Effector memory CD4-positive, alpha-beta T cell (primary cell): ENCODE data around the gene MBNL3.
"Not testable (repeated sequence)": the region's sequence is repeated elsewhere in the genome, so short reads cannot be mapped to it uniquely, and the experiment has no call there.

Experiments used
- DNase-seq, 3 donors: peaks; one replicate each; pipeline ENCODE4 v3.0.0-alpha.2; 2020
- H3K27ac ChIP-seq: 2 replicates; pipeline ENCODE4 v1.7.0; 2013; ENCODE audit warnings: mild to moderate bottlenecking, low read length, moderate library complexity; ENCODE audit not compliant: insufficient read depth, poor library complexity, severe bottlenecking
- H3K27me3 ChIP-seq: replicated peaks from 2 replicates; pipeline ENCODE4 v1.7.0; 2013; ENCODE audit warnings: mild to moderate bottlenecking, low read length; ENCODE audit not compliant: insufficient read depth, control insufficient read depth, poor library complexity, severe bottlenecking
- H3K36me3 ChIP-seq: 2 replicates; pipeline ENCODE4 v1.7.0; 2013; ENCODE audit warnings: mild to moderate bottlenecking, low read length, moderate library complexity; ENCODE audit not compliant: control insufficient read depth, insufficient read depth
- H3K4me1 ChIP-seq: 2 replicates; pipeline ENCODE4 v1.7.0; 2013; ENCODE audit warnings: low read length, mild to moderate bottlenecking; ENCODE audit not compliant: control insufficient read depth, insufficient read depth, poor library complexity, severe bottlenecking
- H3K4me3 ChIP-seq: 2 replicates; pipeline ENCODE4 v1.7.0; 2013; ENCODE audit warnings: low read length, low read depth, mild to moderate bottlenecking; ENCODE audit not compliant: insufficient read depth, poor library complexity, severe bottlenecking
- H3K9me3 ChIP-seq: 2 replicates; pipeline ENCODE4 v1.7.0; 2013; ENCODE audit warnings: mild to moderate bottlenecking, low read length, moderate library complexity; ENCODE audit not compliant: control insufficient read depth

MBNL3 gene

GRCh38 chrX:132365490-132365889, 123.3 kb downstream of the MBNL3 start:
- Histone ChIP-seq H3K27ac (no peak overlapping the region), H3K4me3 (no peak overlapping the region), H3K4me1 (no peaks in the 10 kb centered on the region), H3K36me3 (no peaks in the 10 kb centered on the region), H3K9me3 (no peaks in the 10 kb centered on the region), H3K27me3 (no peaks in the 10 kb centered on the region)
- DNase-seq = no peak

DNA sequence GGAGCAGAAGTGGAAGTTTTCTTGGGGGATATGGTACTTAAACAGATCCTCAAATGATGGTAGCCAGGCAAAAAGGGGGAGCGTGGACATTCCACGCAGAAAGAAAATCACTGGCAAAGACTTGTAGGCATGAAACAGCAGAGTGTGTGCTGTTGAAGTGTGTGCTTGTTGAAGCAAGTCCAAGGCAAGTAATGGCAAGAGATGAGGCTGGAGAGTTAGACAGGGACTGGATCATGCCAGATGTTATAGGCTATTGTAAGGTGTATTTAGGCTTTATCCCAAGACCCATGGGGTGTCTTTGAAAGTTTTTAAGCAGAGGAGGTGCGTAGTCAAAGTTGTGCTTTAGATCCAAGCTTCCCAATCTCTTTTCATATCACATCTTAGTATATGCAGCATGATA, 124.5 kb downstream of the MBNL3 start:
- H3K4me1 ChIP-seq = no peaks in the 10 kb centered on the region

GRCh38 chrX:132353430-132353829, 135.4 kb downstream of the MBNL3 start:
- H3K4me1 ChIP-seq = no peaks in the 10 kb centered on the region
- no peaks in the 10 kb centered on the region for H3K36me3 ChIP-seq
- no peaks in the 10 kb centered on the region for H3K27me3 ChIP-seq
- no peak for DNase-seq
- H3K9me3 ChIP-seq = no peaks in the 10 kb centered on the region
- no peak overlapping the region for H3K27ac ChIP-seq
- H3K4me3 ChIP-seq = no peak overlapping the region

More for the DNA sequence above, 124.5 kb downstream of the MBNL3 start:
- Histone ChIP-seq H3K36me3 (no peaks in the 10 kb centered on the region), H3K27me3 (no peaks in the 10 kb centered on the region), H3K27ac (no peak overlapping the region), H3K4me3 (no peak overlapping the region), H3K9me3 (no peaks in the 10 kb centered on the region)
- no peak for DNase-seq

- Histone ChIP-seq H3K9me3 (no peaks in the 10 kb centered on the region), H3K27me3 (no peaks in the 10 kb centered on the region), H3K4me1 (no peaks in the 10 kb centered on the region), H3K36me3 (no peaks in the 10 kb centered on the region), H3K27ac (no peak overlapping the region), H3K4me3 (no peak overlapping the region)
- DNase-seq = no peak
These were observed 152.7 kb downstream of the MBNL3 start for GRCh38 chrX:132336172-132336571.

DNA sequence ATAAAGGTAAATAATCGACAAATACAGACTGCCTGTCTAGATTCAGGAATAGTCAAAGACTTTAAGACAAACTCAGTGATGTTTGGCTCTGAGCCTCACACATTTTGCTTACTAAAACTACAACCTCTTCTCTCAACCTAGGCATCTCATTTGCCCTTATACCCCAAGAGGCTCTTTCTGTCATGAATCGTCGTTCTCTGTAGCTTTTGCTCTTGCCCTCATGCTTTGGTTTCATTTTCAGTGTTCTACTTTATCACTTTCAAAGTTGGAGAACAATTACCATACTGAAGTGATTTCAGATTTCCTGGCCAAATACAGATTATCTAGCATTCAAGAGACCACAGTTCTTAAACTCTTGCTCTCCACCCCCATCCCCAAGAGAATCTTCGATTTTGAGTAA, 155.5 kb downstream of the MBNL3 start:
- Histone ChIP-seq H3K36me3 (no peaks in the 10 kb centered on the region), H3K27ac (no peak overlapping the region), H3K4me1 (no peaks in the 10 kb centered on the region), H3K27me3 (no peaks in the 10 kb centered on the region), H3K4me3 (no peak overlapping the region), H3K9me3 (no peaks in the 10 kb centered on the region)
- no peak for DNase-seq

DNA sequence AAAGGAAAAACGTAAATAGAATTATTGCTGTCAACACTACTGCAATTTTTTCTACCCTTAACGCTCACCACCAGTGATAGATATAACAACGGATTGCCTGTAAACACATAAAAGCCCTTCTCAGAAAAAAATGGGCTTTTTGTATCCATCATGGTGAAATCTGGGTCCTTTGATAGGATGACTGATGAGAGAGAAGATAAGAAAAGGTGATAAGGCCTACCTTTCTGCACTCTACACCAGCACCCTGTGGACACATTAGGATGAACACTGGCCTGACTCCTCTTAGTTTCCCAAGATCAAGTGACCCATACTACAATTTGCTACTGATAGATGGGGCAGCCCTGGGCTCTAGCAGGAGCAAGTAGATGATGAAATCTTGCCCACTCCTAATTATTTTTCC, 157.3 kb downstream of the MBNL3 start:
- H3K9me3 ChIP-seq = no peaks in the 10 kb centered on the region

GRCh38 chrX:132331000-132331399, 157.8 kb downstream of the MBNL3 start:
- H3K36me3 ChIP-seq = no peaks in the 10 kb centered on the region
- H3K9me3 ChIP-seq = no peaks in the 10 kb centered on the region
- H3K4me1 ChIP-seq = no peaks in the 10 kb centered on the region
- no peak overlapping the region for H3K4me3 ChIP-seq
- no peaks in the 10 kb centered on the region for H3K27me3 ChIP-seq
- no peak for DNase-seq
- no peak overlapping the region for H3K27ac ChIP-seq

More for the DNA sequence above, 157.3 kb downstream of the MBNL3 start:
- no peak for DNase-seq
- Histone ChIP-seq H3K27me3 (no peaks in the 10 kb centered on the region), H3K4me3 (no peak overlapping the region), H3K36me3 (no peaks in the 10 kb centered on the region), H3K27ac (no peak overlapping the region), H3K4me1 (no peaks in the 10 kb centered on the region)

DNA sequence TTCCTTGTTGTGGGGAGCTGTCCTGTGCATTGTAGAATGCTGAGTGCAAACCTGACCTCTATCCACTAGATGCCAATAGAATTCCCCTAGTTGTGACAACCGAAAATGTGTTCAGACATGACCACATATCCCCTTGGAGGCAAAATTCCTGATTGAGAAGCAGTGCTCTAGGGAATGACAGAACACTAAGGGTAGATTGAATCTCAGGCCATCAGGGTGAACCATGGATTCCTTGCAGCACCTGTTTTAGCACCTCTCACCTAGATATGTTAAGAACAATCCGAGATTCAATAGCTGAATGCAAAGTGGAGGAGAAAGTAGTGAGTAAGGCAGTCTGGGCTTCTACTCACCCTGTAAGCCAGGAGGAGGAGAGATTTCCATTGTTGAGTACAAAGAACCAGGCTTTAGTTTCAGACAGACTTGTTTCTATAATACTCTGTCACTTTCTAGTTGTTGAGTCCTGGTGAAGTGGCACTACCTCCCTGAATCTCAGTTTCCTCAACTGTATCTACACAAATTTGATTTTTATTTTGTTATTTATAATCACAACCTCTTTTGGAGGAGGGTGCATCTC, 158.6 kb downstream of the MBNL3 start:
- no peaks in the 10 kb centered on the region for H3K9me3 ChIP-seq
- no peaks in the 10 kb centered on the region for H3K36me3 ChIP-seq
- H3K4me1 ChIP-seq = no peaks in the 10 kb centered on the region
- H3K27ac ChIP-seq = no peak overlapping the region
- DNase-seq = no peak
- H3K4me3 ChIP-seq = no peak overlapping the region
- no peaks in the 10 kb centered on the region for H3K27me3 ChIP-seq

DNA sequence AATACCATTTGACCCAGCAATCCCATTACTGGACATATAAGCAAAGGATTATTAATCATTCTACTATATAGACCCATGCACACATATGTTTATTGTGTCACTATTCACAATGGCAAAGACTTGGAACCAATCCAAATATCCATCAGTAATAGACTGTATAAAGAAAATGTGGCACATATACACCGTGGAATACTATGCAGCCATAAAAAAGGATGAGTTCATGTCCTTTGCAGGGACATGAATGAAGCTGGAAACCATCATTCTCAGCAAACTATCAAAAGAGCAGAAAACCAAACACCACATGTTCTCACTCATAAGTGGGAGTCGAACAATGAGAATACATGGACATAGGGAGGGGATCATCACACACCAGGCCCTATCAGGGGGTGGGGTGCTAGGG, 161.9 kb downstream of the MBNL3 start:
- not testable (repeated sequence) for H3K27me3 ChIP-seq, H3K9me3 ChIP-seq, DNase-seq, H3K36me3 ChIP-seq, H3K4me1 ChIP-seq, H3K27ac ChIP-seq, H3K4me3 ChIP-seq
